CD4-positive, alpha-beta T cell treated with Interleukin-2 at 100 ng/mL for 4 hours (primary cell): ENCODE data around the gene ARID4A.
A peak's percentile ranks its signal among the peaks of the same experiment; 100 is the strongest.
"Not testable (repeated sequence)": the region's sequence is repeated elsewhere in the genome, so short reads cannot be mapped to it uniquely, and the experiment has no call there.

Source experiments
- DNase-seq: peaks from one replicate; pipeline ENCODE4 v3.0.0-alpha.2; 2020; ENCODE audit warnings: low spot score

ARID4A gene

GRCh38 chr14:58298477-58299400 lies at the start of gene ARID4A:
Gene ARID4A, plus strand, starts transcription at chr14:58298555. Its CDS starts 1,300 bp downstream, at chr14:58299855.
- peak; percentile 24 for DNase-seq

DNA sequence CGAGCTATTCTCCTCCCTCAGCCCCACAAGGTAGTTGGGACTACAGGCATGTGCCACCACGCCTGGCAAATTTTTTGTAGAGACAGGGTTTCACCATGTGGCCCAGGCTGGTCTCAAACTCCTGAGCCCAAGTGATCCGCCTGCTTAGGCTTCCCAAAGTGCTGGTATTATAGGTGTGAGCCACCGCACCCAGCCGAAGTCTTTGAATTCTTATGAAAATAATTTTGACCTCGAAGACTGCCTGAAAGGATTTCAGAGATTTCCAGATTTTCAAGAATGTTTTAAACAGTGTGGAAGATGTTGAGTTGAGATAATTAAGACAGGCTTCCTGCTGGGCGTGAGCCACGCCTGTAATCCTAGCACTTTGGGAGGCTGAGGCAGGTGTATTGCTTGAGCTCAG lies 48.7 kb upstream of the ARID4A start:
- DNase-seq: no peak

DNA sequence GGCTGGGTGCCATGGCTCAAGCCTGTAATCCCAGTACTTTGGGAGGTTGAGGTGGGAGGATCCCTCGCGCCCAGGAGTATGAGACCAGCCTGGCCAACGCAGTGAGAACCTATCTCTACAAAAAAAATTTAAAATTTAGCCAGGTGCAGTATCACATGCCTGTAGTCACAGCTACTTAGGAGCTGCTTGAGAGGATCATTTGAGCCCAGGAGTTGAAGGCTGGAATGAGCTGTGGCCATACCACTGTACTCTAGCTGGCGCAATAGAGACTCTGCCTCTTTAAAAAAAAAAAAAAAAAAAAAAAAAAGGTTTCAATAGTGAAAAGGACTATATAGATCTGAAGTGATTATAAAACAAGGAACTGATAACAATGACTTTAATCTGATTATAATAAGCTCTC lies 40.2 kb upstream of the ARID4A start:
- DNase-seq: no peak

DNA sequence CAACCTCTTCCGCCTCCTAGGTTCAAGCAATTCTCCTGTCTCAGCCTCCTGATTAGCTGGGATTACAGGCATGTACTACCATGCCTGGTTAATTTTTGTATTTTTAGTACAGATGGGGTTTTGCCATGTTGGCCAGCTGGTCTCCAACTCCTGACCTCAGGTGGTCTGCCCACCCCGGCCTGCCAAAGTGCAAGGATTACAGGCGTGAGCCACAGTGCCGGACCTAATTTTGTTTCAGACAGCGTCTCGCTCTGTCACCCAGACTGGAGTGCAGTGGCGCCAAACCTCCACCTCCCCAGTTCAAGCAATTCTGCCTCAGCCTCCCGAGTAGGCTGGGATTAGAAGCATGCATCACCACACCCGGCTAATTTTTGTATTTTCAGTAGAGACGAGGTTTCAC lies 36.4 kb upstream of the ARID4A start:
- DNase-seq: not testable (repeated sequence)

GRCh38 chr14:58265401-58265800 lies 33.0 kb upstream of the ARID4A start:
- no peak for DNase-seq

DNA sequence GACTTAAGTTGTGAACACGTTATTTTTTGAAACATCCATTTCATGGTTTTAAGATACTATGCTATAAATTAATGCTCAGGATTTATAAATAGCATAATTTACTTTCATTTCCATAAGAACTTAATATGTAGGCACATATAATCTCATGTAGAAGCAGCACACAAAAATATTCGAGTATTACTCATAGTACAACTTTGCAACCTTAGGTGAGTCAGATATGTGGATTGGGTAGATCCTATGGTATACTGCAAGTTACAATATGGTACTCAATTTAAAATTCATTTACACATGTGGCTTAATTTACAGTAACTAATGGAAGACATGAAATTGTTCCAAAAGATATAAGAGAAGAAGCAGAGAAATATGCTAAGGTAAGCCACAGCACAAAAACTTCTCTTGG lies 27.7 kb upstream of the ARID4A start:
- no peak for DNase-seq

- DNase-seq: no peak
These were observed 25.6 kb upstream of the ARID4A start for GRCh38 chr14:58272588-58273372.

GRCh38 chr14:58274881-58275280 lies 23.5 kb upstream of the ARID4A start:
- no peak for DNase-seq

- DNase-seq: peak; percentile 10
These were observed 22.7 kb upstream of the ARID4A start for GRCh38 chr14:58275527-58276190.

- no peak for DNase-seq
These were observed 22.1 kb upstream of the ARID4A start for GRCh38 chr14:58276208-58276607.

DNA sequence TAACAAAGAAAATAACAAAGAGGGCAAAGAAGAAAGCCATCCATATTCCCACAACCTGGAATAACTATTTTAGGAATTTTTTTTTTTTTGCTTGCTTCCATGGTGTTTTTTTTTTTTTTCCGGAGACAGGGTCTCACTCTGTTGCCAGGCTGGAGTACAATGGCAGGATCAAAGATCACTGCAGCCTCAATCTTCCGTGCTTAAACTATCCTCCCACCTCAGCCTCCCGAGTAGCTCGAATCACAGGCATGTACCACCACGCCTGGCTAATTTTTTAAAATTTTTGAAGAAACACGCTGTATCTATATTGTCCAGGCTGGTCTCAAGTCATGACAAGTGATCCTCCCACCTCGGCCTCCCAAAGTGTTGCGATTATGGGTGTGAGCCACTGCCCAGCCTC lies 20.2 kb upstream of the ARID4A start:
- DNase-seq: no peak

GRCh38 chr14:58280954-58281787 lies 17.2 kb upstream of the ARID4A start:
- peak; percentile 57 for DNase-seq

DNA sequence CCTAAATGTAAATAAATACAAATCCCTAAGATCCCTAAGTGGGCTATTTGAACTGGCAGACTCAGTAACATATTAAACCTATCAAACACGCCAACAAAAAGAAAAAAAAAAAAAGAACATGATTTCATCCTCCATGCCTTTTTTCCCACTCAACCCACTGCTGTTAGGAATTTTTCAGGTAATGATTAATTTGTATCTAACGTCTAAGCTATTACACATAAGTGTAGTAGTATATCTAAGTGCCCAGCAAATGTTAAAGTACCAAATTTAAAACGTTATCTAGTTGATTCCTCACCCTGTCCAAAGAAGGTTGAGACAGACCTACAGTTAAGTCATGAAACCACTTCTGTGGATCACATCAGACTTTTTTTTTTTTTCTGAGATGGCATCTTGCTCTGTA lies 16.4 kb upstream of the ARID4A start:
- no peak for DNase-seq

GRCh38 chr14:58282925-58283593 lies 15.3 kb upstream of the ARID4A start:
- no peak for DNase-seq

GRCh38 chr14:58283730-58284129 lies 14.6 kb upstream of the ARID4A start:
- DNase-seq: no peak

GRCh38 chr14:58285132-58285531 lies 13.2 kb upstream of the ARID4A start:
- DNase-seq: no peak

DNA sequence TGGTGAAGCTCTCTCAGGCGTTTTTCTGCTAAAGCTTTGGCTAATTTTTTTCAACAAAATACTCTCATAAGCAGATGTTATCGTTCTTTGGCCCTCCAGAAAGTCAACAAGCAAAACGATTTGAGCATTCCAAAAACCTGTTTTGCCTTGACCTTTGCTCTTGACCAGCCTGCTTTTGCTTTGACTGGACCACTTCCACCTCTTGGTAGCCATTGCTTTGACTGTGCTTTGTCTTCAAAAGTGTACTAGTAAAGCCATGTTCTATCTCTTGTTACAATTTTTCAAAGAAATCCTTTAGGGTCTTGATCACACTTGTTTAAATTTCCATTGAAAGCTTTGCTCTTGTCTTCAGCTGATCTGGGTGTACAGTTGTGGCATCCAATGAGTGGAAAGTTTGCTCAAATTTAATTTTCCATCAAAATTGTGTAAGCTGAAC lies 10.7 kb upstream of the ARID4A start:
- no peak for DNase-seq

- no peak for DNase-seq
These were observed 10.1 kb upstream of the ARID4A start for GRCh38 chr14:58288106-58288792.

DNA sequence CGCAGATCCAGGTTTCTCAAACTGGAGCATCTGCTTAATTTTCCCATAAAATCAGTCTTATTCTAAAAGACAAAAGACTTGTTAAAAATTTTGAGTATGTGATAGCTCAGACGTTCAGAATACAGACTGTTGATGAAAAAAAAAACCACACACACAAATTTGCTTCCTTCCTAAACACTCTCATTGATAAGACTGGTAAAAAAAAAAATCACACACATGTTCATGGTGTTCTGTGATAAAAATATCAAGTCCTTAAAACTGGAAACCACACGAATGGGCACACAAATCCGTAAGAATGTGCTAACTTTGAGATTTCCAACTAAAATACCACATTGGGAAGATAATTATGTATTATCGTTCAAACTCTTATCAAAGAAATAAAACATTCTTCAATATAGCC lies 6.7 kb upstream of the ARID4A start:
- no peak for DNase-seq

DNA sequence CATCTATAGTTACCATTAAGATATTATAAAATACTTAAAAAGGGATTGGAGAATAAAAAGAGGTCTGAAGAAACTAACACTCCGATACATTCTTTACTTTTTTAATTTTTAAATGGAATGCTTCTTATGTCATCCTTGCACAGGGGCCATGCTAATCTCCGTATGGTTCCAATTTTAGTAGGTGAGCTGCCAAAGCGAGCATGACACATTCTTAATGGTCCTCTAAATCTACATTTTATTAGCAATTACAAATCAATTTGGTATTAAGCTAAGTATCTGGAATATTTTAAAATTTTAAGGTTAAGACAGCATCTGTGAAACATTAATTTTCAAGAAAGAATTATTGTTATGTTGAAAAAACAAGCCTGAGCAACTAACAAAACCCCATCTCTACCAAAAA lies 6.2 kb upstream of the ARID4A start:
- no peak for DNase-seq
